ENCODE results near the gene NBEA.

DNA sequence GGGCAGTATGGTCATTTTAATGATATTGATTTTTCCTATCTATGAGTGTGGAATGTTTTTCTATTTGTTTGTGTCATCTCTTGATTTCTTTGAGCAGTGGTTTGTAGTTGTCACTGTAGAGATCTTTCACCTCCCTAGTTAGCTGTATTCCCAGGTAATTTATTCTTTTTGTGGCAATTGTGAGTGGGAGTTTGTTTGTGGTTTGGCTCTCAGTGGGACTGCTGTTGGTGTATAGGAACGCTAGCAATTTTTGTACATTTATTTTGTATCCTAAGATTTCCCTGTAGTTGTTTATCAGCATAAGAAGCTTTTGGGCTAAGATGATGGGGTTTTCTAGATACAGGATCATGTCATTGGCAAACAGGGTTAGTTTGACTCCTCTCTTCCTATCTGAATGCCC lies 28.9 kb downstream of the NBEA start:
- TF ChIP-seq CTCF (conservative IDR thresholded peaks at IDR 0.05; ENCODE audit: low read depth in 2 of 2) (no peak), EZH2phosphoT487 (IDR thresholded peaks at IDR 0.05; ENCODE audit: unreplicated experiment) (no peak)

Data from GM23338 (cell line).